HG02852 (cell line): ENCODE data around the gene CACNB1.

Source experiments
- ATAC-seq: cut with Tn5 transposase; IDR thresholded peaks from one replicate; pipeline ENCODE4 v1.9.1; 2021; ENCODE audit warnings: mild to moderate bottlenecking, moderate library complexity; ENCODE audit not compliant: unreplicated experiment

The CACNB1 gene

DNA sequence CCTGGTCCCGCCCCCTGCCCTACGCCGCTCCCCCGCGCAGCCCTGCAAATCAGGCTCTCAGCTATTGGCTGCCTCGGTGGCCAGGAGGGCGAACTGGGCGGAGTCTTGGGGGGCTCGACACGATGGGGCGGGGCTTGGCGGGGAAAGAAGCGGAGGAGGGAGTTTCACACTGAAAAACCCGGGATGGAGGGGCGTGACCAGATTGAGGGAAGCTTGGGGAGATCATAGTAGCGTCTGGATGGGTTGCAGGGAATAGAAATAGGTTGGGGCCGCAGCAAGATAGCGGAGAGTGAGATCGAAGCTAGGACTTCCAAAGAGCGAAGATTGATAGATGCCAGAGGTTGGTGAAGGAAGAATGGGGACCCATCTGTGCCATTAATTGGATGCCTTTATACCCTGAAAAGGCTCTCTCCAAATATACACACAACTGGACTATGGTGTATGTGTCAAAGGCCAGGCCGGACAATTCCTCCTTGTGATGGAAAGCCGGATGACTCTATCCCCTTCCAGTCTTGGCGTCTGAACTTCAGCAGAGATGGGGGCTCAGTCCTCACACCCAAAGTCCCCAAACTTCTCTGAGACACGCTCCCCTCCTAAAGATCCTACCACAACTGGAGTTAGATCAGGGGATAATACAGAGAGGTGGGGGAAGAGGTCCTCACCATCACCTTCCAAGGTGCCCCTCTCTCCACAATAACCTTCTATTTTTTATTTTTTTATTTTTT is 28.7 kb upstream of the CACNB1 start:
- no peak for ATAC-seq

DNA sequence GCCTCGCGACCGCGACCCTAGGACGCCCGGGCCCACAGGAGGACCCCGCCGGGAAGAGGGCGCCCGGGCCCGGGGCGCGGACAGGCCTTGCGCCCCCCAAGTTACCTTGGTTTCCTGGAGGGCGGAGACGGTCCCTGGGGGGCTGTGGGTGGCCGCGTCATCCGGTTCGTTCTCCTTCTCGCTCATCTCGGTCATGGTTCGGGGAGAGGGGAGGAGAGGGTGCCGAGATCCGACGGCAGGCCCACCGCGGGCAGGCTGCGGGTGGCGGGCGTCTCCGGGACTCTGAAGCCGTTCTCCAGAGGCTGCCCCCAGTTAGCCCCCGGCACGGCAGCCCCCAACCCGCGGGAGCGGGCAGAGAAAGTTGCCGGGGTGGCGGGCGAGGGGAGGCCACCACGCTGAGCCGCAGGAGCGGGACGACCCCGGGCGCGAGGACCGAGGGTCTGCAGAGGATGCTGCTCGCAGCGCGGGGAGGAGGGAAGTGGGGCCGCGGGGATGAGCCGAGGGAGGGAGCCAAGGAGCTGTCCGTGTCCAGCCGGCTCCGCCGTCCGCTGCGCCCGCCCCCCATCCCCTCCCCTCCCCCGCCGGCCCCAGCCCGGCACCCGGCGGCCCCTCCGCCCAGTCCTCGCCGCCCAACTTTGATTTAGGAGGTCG is 28.0 kb upstream of the CACNB1 start, which contains the start of gene STAC2:
Gene STAC2, minus strand, starts transcription at position 638 of the 651 bp plus-strand sequence. Its CDS starts 443 bp downstream, at position 195.
- no peak for ATAC-seq

DNA sequence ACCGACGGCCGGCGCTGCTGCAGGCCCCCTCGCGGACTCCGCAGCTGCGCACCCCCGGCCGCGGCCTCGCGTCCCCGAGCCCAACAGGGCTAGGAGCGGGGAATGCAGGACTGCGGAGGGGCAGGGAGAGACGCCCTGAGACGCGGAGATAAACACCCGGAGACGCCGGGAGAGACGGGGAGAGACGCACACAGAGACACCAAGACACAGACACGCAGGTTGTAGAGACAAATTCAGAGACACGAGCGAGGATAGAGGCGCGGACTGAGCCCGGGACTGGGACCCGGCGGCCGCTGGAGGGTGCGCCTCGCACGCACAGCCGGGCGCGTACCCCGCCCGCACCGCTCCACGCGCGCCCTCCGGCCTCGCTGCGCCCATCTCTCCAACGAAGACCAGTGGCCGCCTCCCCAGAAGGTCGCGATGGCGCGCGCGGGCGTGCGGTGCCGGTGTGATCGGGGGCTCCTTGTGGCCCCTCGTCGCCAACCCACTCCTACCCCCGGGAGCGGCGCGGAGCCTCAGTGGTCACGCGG is 27.4 kb upstream of the CACNB1 start:
- no peak for ATAC-seq

DNA sequence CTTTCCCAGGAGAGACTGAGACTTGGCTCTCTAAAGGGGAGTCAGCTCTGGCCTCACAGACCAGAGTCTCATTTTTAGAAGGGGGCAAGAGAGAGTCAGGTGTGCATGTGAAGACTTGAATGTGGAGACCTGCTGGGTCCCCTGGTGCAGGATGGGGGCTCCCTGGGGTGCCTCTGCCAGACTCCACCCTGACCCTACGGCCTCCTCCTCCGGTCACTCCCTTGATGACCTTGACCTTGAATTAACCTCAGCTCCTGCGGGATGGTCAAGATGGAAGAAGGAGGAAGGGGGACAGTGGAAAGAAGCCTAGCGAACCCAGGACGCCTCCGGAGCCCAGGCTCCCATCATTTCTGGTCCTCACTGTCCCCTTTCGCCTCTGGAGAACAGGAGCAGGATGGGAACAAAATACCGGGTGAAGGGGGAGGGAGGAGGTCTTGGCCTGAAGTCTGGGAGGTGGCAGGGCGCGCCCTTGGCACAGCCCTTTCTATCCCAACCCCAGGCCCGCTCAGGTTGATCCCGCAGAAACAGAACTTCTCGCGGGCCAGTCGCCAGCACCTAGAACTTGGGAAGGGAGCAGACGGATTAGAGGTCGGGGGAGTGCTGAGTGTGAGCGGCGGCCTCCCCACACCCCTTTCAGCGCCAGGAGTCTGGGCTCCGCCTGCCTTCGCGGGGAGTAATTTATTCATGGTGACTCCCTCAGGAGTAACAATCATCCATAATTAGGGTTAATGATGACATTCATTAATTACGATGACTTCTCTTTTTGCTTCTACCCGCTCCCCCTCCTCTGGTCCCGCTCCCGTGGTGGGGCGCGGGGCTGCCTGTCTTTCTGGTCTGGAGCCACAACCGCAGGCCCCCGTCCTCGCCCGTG is 26.7 kb upstream of the CACNB1 start:
- no peak for ATAC-seq

DNA sequence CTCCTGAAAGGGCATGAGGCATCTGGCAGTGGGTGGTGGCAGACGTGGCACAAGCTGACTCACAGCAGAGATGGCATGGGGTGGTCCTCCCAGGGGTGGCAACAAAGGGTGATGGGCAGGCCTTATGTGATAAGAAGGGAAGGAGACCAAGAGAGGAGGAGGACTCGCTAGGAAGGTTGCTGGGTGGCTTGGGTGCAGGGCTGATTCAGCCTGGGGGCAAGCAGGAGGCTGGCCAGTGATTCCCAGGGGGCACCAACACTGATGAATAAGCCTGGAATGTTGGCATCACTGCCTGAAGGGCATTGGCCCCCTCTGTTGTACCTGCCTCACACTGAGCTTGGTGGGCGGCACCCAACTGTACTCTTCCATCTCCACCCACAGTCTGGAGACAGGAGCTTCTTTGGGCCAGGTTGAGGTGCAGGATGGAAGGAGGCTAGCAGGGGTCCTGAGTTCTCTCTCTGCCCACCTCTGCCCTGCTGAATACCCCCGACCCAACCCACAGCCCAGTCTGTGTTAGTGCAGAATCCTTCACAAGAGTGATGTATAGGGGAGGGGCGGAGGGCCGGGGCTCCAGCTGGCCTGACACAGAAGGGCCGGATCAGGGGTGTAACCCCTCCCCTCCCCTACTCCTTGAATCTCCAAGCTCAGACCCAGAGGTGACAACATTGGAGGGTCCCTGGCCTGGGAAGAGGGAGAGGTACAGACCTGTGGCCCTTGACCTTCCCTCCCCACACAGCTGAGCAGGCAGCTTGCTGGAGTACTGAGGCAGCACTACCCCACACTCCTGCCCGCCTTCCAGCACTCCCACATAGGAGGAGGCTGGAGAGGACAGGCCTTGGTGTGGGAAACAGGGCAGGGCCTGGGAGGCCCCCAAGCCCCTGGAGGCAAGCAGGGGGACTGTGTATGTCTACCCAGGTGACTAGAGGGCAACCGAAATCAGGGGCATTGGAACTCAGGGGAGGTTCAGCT is 25.7 kb upstream of the CACNB1 start:
- ATAC-seq, result no peak

DNA sequence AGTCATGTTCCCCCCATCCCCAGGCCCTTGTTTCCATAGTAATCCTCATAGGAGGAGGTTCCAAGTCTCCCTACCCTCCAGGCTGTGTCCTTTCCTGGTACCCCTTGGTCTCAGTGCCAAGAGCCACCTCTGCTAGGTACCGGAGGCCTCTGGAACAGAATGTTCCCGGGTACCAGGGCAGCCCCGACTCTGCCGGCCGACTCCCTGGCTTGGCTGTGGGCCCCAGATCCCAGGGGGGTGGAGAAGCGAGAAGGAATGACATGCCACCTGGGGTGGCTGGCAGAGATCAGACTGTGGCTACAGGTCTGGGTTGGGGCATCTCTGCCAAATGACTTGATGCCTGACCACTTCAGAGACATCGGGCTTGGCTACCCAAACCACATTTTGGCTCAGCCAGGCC is 24.7 kb upstream of the CACNB1 start:
- ATAC-seq, result no peak

DNA sequence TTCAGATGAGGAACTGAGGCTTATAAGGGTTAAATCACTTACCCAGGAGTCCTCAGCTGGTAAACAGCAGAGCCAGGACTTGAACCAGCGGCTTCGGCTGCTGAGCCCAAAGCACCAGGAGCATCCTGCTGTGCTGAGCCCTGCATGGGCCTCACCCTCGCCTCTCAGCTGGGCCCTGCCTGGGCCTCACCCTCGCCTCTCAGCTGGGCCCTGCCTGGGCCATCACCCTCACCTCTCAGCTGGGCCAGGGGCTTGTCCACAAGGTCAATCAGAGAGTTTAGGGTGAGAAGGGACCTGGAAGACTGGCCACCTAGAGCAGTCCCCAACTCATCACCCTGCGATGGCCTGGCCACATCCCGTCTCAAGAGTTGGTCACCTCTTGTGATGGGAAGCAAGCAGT is 24.1 kb upstream of the CACNB1 start:
- no peak for ATAC-seq

DNA sequence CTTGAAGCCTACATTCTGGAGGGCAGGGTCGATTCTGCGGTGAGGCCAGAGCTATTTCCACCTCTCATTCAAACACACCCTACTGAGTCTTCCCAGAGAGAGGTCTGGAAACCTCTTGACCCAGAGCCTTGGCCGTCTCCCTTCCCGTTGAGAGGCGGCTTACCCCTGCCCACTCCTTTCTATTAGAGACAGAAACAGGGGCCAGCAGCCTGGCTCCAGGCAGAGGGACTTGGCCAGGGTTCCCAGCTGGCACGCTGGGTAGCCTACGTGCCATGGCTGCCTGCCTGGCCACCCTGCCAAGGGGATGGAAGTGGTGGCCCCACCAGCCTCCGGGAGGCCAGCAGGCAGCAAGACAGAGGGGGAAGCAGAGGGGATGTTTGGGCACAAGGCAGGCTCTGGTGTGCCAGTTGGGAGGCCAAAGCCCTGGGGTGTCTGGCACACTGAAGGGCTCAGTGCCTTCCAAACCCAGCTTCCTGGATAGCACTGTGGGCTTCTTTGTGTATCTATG is 22.2 kb upstream of the CACNB1 start:
- no peak for ATAC-seq

DNA sequence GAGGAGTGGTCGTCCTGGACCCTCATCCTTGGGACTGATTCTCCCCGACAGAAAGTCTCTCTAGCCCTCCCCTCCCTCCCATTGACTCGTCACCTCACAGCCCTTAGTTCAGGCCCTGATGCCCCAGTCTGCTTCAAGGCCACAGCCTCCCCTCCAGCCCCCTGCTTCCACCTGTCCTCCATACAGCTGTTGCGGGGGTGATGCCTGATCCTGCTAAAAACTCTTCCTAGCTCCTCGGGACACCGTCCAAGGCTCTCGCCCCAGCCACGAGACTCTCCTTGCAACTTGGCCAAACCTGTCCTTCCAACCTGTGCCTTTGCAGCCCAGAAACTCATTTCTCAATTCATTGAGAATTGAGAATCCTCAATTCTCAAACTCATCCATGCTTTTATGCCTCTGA is 21.4 kb upstream of the CACNB1 start:
- ATAC-seq, result no peak

DNA sequence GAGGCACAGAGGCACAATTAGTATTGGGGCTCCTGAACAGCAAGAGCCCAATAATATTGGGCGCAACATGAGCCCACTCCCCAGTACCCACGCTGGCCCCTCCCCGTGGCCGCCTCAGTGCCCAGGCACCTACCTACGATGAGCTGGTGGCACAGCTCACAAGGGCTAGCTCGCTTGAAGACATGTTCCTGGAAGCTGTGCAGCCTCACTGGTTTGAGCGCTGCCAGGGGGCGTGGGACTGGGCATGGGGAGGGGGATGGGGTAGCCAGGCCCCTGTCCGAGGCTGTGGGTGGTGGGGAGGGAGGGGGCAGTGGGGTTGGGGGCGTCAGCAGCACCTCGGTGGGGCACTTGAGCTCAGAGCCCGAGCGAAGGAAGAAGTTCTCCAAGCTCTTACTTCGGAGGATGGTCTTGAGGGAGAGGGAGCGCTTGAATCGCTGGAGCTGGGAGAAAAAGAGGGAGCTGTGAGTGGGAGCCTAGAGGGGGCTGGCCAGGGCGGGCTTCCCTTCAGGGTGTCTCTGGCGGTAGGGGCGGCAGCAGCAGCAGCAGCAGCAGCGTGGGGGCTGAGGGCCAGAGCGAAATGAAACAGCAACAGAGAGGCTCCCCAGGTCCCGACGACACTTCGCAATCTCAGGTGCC is 20.4 kb upstream of the CACNB1 start:
- no peak for ATAC-seq

DNA sequence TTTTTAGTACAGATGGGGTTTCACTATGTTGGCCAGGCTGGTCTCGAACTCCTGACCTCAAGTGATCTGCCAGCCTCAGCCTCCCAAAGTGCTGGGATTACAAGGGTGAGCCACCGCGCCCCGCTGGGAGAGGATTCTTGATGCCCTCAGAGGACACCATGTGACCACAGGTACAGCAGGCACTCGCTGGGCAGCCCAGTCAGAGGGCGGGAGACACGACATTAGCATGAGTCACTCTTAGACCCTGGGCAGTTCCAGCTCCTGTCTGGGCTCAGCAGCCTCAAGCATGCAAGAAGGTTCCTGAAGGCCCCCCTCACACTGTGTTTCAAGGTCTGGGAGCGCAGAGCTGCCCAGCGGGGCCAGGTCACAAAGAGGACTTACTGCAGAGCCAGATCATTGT is 16.4 kb upstream of the CACNB1 start:
- ATAC-seq, result no peak

DNA sequence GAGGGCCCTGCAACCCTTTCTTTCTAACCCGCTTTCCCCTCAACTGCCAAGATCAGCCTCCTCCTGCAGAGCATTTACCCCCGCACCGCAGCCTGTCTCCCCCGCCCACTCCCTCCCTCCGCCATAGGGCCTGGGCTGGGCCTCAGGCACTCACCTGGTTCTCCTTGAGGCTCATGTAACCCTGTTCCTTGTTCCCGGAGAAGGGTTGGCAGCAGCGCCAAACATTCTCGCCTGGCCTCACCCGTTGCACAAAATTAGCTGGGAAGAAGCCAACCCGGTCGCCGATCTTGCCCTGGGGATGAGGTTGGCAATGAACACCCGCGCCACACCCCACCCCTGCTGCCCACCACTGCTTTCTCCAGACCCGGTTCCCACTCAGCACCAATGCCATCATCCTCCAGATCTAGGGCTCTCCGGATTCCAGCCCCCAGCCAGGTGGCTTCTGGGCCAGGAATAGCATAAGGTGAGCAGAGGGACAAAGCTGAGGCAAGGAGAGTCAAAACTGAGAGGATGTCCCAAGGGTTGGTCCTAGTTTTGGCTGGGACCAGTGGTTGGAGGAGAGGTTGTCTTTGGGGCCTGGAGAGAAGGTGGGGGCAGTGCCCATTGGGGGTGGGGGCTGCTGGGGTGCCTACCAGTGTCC is 15.5 kb upstream of the CACNB1 start:
- ATAC-seq, result no peak

DNA sequence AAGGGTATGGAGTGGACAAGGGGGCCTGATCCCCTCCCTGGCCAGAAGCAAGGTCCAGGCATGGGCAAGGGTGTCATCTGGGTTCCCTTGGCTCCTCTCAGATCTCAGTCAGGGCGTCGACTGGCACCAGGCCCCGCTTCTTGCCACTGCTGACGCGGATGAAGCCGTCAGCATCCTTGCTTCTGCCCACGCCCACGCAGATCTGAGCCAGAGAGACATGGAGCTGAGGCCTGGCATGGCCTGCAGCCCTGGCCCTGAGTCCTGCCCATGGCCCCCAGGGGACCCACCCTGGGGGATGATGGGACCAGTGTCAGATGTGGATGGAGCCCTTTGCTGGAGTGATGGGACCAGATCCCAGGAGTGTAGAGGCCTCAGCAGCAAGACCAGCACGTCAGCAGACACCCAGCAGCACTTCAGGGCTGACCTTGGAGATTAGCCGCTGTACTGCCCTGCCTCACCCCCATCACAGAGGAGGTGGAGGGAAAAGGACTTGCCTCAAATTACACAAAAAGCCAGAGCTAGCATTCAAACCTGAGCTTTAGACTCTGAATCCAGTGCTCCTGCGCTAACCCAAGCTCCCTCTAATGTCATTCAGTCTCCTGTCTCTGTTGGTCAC is 14.8 kb upstream of the CACNB1 start:
- ATAC-seq, result no peak

DNA sequence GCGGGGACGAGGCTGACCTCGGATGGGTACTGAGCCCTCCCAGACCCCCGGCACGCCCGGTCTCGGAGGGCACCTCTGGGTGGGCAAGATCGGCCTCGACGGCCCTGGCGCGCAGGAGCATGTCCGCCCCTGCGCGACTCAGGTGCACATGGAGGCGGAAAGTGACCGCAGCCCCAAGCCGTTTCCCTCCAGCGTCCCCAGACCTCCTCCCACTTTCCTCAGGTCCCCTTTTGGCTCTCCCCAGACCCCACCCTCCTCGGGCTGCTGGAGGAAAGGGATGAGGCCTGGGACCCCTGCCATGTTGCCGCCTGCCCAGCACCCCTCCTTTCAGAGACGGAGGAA is 12.6 kb upstream of the CACNB1 start:
- no peak for ATAC-seq

DNA sequence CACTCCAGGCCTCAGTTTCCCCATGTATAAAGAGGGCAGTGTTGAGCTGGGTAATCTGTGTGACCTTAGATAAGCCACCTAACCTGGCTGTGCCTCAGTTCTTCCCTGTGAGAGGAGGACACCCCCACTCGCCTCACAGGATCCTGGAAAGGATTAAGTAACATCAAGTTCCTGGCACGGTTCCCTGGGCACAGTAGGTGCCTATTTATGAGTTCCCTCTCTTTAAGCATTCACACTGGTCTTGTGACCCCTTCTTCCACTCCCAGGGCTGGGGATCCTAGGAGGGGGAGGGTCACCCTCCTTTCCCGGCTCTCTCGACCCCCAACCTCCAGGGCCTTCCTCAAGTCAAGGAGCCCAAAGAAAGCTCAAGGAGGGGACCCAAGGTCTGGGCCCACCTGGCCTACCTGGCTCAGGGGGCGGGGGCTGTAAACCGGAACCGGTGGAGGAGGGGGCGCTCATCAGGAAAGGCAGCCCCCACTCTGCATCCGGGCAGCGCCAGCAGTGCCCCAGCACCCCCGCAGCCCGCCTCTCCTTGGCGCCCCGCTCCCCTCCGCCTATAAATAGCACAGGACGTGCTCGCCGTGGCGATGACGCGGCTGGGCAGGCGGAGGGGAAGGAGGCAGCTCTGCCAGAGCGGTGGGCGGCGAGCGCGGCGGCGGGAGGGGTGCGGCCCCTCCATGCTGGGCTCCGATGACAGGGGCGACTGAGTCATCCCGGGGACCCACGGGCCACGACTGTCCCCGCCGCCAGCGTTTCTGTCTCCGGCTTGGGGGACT is 12.0 kb upstream of the CACNB1 start:
- no peak for ATAC-seq

DNA sequence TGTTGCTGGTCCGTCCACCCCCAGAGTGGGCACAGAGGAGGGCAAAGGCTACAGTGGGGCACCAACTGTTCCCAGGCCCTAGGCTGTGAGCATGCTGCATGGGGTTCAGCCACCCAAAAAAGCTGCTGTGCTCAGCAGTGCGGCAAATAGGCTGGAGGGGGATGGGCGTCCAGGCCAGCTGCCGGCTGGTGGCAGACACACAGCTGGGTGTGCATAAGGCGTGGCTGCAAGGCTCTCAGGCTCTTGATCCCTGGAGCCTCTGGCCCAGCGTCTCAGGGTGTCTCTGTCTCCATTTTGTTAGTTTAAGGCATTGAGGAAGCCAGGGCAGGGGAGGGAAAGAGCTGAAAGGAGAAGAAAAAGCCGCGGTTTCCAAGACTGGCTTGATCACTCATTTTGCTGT is 11.4 kb upstream of the CACNB1 start:
- ATAC-seq, result no peak

DNA sequence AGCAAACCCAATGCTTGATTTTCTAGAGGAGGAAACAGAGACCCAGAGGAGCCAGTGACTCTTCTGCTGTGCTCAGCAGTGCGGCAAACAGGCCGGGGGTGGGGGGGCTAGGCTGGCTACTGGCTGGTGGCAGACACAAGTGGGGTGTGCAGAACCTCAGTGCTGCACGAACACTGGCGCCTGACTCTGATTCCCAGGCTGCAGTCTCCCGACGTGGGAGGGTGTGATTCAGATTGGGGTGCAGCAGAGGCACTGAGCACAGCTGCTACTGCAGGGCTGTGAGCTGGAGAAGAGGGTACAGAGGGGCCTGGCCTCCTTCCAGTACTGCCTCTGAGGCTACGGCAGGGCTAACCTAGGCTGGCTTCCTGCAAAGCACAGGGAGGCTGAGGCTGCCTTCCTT is 10.7 kb upstream of the CACNB1 start:
- ATAC-seq, result no peak

DNA sequence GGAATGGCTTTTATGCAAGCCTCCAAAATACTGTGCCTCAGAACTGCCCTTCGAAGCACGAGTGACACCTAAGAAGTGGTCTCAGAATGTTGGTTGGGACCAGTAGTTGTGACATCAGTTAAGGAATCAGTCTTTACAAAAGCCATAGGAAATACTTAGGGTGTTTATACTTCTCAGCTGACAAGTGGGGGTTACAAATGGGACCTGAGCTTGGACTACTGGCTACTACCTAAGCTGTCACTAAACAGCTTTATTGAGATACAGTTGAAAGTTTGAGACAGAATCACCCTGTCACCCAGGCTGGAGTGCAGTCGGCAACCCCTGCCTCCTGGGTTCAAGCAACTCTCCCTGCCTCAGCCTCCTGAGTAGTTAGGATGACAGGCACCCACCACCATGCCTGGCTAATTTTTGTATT is 7.7 kb upstream of the CACNB1 start:
- no peak for ATAC-seq
